Brain microvascular endothelial cell (primary cell): ENCODE measurements around the gene MAP2K5.

Experiments
- DNase-seq: peaks from one replicate; pipeline ENCODE4 v3.0.0-alpha.2; 2020
- H3K27ac ChIP-seq: fragments of 250-450 bp; sonication (Bioruptor Pico); 2 replicates; pipeline ENCODE4 v1.5.1; 2020; ENCODE audit warnings: mild to moderate bottlenecking, moderate library complexity
- H3K27me3 ChIP-seq: fragments of 250-450 bp; sonication (Bioruptor Pico); replicated peaks from 2 replicates; pipeline ENCODE4 v1.5.1; 2020; ENCODE audit warnings: mild to moderate bottlenecking
- H3K36me3 ChIP-seq: fragments of 250-450 bp; sonication (Bioruptor Pico); replicated peaks from 2 replicates; pipeline ENCODE4 v1.5.1; 2020; ENCODE audit warnings: mild to moderate bottlenecking
- H3K4me3 ChIP-seq: 2 replicates; pipeline ENCODE4 v1.5.1; 2011; ENCODE audit warnings: low read depth, mild to moderate bottlenecking, control low read depth, low read length, moderate library complexity
- in situ Hi-C: cut with HindIII; loops from 2 replicates; pipeline ENCODE4 v1.10.0; 2017; ENCODE audit warnings: low sequenced_read_pairs, low pct_ligation_motif_present
- TF ChIP-seq, protein P1 (sequence below): IDR thresholded peaks from 2 replicates; pipeline ENCODE4 v1.5.1; 2011; ENCODE audit warnings: low read depth, mild to moderate bottlenecking, moderate library complexity, low read length, control low read depth, inconsistent platforms; ENCODE audit errors: missing control alignments

The MAP2K5 gene

DNA sequence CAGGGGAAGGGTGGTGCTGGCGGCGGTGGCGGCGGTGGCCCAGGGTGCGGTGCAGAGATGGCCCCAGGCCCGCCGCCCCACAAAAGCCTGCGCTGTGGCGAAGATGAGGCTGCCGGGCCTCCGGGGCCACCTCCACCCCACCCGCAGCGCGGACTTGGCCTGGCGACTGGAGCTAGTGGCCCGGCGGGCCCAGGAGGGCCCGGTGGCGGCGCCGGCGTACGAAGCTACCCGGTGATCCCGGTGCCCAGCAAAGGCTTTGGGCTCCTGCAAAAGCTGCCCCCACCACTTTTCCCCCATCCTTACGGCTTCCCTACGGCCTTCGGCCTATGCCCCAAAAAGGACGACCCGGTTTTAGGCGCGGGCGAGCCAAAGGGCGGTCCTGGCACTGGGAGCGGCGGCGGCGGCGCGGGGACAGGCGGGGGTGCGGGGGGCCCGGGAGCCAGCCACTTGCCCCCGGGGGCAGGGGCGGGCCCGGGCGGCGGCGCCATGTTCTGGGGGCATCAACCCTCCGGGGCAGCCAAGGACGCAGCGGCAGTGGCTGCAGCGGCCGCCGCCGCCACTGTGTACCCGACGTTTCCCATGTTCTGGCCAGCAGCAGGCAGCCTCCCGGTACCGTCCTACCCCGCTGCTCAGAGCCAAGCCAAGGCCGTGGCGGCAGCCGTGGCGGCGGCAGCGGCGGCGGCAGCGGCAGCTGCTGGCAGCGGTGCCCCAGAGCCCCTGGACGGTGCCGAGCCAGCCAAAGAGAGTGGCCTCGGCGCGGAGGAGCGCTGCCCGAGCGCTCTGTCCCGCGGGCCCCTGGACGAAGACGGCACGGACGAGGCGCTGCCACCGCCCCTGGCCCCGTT is 284.4 kb downstream of the MAP2K5 start:
- DNase-seq: no peak
- H3K27ac ChIP-seq: no peak overlapping the region
- no peak overlapping the region for H3K4me3 ChIP-seq
- in situ Hi-C loops: no loop called here
- TF ChIP-seq, protein P1, sequence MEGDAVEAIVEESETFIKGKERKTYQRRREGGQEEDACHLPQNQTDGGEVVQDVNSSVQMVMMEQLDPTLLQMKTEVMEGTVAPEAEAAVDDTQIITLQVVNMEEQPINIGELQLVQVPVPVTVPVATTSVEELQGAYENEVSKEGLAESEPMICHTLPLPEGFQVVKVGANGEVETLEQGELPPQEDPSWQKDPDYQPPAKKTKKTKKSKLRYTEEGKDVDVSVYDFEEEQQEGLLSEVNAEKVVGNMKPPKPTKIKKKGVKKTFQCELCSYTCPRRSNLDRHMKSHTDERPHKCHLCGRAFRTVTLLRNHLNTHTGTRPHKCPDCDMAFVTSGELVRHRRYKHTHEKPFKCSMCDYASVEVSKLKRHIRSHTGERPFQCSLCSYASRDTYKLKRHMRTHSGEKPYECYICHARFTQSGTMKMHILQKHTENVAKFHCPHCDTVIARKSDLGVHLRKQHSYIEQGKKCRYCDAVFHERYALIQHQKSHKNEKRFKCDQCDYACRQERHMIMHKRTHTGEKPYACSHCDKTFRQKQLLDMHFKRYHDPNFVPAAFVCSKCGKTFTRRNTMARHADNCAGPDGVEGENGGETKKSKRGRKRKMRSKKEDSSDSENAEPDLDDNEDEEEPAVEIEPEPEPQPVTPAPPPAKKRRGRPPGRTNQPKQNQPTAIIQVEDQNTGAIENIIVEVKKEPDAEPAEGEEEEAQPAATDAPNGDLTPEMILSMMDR: no peak
- no peaks in the 10 kb centered on the region for H3K36me3 ChIP-seq
- peaks cover 94% of the 10 kb centered on the region for H3K27me3 ChIP-seq

DNA sequence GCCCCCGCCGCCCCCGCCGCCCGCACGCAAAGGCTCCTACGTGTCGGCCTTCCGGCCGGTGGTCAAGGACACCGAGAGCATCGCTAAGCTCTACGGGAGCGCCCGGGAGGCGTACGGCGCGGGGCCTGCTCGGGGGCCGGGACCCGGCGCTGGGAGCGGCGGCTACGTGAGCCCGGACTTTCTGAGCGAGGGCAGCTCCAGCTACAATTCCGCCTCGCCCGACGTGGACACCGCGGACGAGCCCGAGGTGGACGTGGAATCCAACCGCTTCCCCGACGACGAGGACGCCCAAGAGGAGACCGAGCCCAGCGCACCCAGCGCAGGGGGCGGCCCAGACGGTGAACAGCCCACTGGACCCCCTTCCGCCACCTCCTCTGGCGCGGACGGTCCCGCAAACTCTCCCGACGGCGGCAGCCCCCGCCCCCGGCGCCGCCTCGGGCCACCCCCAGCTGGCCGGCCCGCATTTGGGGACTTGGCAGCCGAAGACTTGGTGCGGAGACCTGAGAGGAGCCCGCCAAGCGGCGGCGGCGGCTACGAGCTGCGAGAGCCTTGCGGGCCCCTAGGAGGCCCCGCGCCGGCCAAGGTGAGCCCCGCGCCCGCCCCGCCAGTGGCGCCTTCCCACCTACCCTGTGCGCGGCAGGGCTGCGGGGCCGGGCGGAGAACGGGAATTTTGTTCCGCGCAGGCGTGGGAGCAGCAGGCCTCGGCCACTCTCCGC is 285.2 kb downstream of the MAP2K5 start:
- DNase-seq: no peak
- Histone ChIP-seq H3K36me3 (no peaks in the 10 kb centered on the region), H3K27me3 (peaks cover 94% of the 10 kb centered on the region), H3K27ac (no peak overlapping the region), H3K4me3 (no peak overlapping the region)
- in situ Hi-C loops: no loop called here
- TF ChIP-seq, protein P1: no peak

DNA sequence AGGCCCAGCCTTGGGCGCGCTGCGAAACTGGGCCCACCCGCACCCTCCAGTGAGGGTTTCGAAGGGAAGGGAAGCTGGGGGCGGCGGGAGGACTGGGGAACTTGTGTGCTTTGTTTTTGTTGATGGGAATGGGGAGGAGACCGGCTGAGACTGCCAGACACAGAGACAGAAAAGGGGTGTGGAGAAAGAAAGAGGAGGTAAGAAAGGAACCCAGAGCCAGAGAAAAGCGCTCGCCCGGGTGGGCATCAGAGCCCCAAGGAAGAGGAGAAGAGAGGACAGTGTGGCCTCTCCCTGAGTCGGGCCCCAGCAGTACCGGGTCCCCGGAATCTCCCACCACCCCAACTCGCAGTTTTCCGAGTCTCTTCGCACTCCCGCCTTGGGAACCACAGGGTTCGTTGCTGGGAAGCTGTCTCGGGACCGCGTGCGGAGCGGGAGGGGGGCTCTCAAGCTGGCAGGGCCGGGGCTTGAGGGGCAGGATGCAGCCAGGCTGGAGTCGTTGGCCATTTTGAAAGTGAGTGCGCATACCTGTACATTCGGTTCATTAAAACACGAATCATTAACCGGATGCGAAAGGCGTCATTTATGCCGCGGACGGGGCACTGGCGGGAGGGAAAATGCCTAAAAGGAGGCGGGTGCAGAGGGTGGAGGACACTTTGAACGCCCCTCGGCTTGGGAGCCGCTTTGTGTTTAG is 285.9 kb downstream of the MAP2K5 start:
- DNase-seq: no peak
- Histone ChIP-seq H3K36me3 (no peaks in the 10 kb centered on the region), H3K4me3 (no peak overlapping the region), H3K27me3 (peaks cover 94% of the 10 kb centered on the region), H3K27ac (no peak overlapping the region)
- in situ Hi-C loops: no loop called here
- TF ChIP-seq, protein P1: no peak

DNA sequence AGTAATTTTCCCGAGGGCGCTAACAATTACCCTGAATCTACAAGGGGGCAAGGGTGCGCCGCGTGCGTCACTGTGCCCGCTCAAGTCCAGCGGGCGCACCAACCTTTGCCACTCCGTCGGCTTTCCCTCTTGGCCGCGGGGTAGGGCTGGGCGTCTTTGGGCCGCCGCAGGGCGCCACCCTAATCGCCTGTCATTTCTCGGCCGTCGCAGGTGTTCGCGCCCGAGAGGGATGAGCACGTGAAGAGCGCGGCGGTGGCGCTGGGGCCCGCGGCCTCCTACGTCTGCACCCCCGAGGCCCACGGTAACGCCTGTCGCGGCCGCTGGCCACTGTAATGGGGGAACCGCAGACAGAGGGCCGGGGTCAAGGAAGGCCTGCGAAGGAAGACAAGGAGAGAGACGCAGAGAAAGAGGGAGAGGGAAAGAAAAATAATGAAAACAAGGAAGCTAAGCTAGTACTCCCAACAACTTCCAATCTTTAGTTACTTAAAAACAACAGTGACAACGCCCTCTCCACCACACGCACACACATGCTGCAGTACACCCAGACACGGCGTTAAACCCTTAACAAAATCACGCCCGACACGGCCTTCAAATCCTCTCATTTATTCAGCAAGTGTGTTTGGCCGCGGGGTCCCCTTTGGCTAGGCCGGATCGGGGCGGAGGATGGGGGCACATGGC is 286.6 kb downstream of the MAP2K5 start:
- Histone ChIP-seq H3K36me3 (no peaks in the 10 kb centered on the region), H3K4me3 (no peak overlapping the region), H3K27me3 (peaks cover 94% of the 10 kb centered on the region), H3K27ac (no peak overlapping the region)
- in situ Hi-C loops: no loop called here
- TF ChIP-seq, protein P1: no peak
- DNase-seq: no peak

DNA sequence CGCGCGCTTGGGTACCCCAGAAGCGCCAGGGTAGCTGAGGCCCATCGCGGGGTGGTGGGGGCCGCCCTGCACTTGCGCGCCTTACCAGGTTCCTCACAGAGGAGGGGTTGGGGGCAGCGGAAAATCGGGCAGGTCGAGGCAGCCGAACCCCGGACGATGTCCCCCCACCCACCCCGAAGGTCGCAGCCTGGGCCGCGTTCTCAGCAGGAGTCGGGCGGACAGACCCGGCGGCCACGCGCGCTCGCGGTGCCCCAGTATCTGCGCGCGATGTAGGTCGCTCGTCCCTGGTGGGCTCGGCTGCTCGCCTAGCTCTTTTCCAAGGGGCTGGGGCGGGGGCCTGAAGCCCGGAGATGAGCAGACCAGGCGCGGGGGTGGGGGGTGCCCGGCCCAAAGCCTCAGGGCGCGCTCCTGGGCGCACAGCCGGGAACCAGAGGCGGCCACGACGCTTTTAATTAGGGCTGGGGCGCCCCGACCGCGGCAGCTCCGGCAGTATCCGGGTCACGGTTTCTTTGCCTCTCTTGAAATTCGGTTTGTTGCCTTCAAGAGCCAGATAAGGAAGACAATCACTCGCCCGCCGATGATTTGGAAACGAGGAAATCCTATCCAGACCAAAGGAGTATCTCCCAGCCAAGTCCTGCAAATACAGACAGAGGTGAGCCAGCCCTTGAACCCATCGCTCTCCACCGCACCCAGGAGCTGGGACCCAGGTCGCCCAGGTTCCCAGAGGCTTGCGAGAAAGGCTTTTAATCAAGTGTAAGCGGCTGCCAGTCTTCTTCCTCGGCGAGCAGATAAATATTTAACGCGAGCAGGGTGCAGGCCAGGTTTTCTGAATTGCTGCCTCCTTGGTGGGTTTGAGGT is 287.4 kb downstream of the MAP2K5 start:
- Histone ChIP-seq H3K36me3 (no peaks in the 10 kb centered on the region), H3K27me3 (peaks cover 94% of the 10 kb centered on the region), H3K27ac (no peak overlapping the region), H3K4me3 (no peak overlapping the region)
- TF ChIP-seq, protein P1: no peak
- in situ Hi-C loops: no loop called here
- no peak for DNase-seq
